ELR (cell line): ENCODE data around the gene EIF1.
"Not testable (repeated sequence)": the region's sequence is repeated elsewhere in the genome, so short reads cannot be mapped to it uniquely, and the experiment has no call there.

Experiments
- DNase-seq: peaks from one replicate; pipeline ENCODE4 v3.0.0-alpha.2; 2015; ENCODE audit warnings: low read depth

EIF1 gene

DNA sequence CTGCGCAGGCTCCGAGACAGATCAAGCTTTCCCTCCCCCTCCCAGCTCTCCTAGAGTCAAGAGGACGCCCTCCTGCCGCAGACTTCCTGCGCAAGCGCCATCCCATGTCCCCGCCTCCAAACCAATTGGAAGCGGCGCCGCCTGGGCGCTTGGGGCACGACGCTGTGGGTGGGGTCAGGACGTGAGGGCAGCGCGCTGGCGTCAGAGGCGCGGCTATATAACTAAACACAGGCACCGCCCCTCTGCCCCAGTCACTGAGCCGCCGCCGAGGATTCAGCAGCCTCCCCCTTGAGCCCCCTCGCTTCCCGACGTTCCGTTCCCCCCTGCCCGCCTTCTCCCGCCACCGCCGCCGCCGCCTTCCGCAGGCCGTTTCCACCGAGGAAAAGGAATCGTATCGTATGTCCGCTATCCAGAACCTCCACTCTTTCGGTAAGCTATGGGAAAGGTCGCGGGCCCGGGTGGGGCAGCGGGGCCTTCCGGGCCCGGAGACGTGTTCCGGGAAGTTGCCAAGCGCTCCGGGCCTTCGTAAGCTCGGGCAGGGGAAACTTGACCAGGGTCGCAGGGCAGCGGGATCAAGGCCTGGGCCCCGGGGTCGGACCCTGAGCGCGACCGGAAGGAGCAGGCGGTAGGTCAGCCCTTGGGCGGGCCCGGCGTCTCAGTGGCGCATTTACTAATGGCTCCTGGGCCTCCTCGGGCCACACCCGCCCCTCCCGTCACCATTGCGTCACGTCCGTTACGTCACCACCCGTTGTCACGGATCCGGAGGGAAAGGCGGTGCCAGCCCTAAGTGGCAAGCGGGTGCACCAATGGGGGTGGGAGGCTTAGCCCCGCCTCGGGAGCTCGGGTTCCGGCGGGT is at the start of gene EIF1:
TSS of gene EIF1 (plus strand) at position 245 of the 856 bp plus-strand sequence. CDS start at position 399, 154 bp downstream.
- DNase-seq, result peak; percentile 100

DNA sequence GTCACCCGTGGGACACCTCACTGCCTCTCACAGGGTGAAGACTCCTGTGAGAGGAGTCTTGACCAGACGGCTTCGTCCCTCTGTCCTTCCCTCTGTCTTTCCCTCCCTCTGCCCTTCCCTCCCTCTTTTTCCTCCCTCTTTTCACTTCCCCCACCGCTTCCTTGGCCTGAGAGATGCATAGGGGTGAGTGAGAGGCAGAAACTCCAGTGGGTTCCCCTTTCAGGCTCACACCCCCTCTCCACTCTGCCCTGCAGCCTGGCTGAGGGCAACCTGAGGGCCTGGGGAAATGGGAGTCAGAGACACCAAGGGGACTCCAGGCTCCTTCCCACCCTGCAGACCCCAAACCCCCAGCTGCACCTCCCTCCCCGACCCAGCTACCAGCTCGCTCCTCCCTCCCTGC is 49.7 kb upstream of the EIF1 start:
- DNase-seq, result no peak

DNA sequence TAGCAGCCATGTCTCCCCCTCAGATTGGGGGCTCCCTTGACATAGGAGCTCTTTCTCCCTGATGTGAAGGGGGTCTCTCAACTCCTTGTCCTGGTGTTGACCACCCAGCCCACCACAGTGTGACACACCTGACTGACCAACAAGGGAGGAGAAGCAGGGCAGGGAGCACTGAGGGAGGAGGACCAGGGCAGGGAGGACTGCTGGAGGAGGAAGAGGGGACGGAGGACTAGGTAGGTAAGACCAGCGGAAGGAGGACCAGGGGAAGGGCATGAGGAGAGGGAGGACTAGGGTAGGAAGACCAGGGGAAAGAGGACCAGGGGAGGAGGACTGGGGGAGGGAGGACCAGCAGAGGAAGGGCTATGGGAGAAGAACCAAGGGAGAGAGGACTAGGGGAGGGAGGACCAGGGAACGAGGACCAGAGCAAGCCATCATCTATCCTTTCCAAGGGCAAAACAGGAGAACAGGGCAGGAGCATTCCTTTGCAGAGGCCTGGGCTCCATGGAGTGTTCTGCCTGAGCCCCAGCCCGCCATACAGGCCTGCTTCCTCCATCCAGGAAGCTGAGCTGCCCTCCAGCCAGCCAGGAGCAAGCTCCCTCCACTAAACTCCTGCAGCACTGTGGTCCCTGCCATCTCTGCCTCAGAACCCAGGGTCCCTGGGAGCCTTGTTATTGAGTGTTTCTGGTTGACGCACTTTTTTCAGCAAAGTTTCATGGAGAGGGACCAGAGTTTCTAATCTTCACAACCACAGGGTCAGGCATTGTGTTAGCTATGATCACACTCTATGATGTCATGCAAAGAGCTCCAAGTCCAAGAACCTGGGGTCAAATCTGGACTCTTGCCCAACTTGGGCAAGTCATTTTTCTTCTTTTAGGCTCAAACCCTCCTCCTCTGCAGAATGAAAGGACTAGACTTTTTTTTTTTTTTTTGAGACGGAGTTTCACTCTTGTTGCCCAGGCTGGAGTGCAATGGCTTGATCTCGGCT is 48.9 kb upstream of the EIF1 start:
- DNase-seq, result no peak

GRCh38 chr17:41640596-41640995 is 48.1 kb upstream of the EIF1 start:
- not testable (repeated sequence) for DNase-seq

DNA sequence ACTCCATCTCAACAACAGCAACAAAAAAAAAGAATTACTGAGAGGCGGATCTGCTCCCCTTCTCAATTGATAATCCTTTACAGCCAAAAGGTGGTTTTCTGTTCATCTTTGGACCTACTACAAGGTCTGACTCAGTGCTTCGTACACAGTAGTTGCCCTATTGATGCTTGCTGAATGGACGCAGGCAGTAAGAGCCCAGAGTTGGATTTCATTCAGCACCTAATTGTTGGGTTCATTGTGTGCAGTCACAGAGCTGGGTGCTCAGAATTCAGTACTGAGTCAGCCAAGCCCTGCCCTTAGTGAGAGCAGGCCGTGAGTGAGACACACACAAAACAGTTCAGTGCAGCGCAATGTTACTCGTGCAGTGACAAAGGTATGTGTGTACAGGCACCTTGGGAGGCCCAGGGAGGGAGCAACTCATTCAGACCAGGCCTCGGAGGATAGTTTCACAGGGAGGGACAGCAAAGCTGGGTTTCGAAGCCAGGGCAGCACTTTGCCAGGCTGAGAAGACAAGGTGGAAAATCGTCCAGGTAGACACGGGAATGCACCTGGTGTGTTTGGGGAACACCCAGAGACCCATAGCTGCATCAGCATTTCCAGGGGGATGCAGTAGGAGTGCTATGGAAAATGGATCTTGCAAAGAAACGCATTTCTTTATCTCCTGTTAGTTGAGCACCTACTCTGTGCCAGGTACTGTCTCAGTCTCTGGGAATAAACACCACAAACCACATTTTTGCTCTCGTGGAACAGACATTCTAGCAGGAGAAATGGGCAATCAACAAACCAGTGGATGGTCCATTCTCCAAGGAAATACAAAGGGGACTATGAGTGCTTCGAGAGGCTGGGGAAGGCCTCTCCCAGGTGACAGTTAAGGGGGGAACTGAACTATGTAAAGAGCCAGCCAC is 46.2 kb upstream of the EIF1 start:
- no peak for DNase-seq

DNA sequence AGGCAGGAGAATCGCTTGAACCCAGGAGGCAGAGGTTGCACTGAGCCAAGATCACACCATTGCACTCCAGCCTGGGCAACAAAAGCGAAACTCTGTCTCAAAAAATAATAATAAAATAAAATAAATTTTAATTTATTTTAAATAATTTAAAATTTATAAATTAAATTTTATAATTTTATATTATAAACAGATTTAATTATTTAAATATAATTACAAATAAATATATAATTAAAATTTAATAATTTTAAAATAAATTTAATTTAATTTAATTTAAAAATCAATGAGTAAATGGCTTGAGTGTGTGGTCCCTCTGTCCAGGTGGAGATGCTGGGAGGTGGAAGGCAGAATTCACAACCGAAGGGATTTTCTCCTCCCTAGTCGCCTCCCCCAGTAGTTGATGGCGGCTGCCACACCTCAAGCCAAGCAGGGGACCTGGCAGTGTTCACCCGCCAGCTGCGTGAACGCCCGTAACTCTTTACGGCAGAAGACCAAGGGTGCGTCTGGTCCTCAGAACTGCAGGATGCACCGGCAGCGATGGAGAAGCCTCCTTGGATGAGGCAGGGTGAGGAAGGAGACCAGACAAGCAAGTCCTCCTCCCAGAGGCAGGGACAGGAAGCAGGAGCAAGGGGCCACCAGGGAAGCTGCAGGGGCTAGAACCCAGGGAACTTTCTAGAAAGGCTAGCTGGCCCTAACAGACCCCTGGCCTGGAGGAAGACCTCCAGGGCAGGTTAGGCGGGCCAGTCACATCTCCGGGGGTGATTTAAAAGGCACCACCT is 41.5 kb upstream of the EIF1 start:
- DNase-seq, result no peak

DNA sequence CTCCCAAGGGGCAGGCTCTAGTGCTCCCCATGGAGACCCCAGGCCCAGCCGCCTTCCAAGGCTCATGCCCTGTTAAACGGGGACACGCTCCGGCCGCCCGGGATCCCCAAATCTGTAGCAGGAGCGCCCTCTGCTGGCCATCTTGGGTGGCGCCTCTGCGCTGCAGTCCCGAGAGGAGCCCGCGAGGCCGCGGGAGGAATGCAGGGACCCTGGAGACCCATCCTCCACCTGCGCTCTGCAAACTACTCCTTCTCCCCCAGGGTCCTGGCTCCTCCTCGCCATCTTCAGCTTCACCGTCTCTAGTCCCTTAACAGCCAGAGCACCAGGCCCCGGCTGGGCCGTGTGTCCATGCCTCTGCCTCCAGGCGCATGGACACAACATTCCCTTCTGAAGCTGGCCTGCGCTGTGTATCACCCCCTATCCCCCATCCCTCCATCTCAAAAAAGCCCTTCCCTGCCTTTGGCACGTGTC is 40.7 kb upstream of the EIF1 start:
- peak; percentile 79 for DNase-seq

- peak; percentile 86 for DNase-seq
These were observed 40.1 kb upstream of the EIF1 start for GRCh38 chr17:41648411-41649195.

- DNase-seq, result no peak
These were observed 38.7 kb upstream of the EIF1 start for GRCh38 chr17:41649923-41650519.

DNA sequence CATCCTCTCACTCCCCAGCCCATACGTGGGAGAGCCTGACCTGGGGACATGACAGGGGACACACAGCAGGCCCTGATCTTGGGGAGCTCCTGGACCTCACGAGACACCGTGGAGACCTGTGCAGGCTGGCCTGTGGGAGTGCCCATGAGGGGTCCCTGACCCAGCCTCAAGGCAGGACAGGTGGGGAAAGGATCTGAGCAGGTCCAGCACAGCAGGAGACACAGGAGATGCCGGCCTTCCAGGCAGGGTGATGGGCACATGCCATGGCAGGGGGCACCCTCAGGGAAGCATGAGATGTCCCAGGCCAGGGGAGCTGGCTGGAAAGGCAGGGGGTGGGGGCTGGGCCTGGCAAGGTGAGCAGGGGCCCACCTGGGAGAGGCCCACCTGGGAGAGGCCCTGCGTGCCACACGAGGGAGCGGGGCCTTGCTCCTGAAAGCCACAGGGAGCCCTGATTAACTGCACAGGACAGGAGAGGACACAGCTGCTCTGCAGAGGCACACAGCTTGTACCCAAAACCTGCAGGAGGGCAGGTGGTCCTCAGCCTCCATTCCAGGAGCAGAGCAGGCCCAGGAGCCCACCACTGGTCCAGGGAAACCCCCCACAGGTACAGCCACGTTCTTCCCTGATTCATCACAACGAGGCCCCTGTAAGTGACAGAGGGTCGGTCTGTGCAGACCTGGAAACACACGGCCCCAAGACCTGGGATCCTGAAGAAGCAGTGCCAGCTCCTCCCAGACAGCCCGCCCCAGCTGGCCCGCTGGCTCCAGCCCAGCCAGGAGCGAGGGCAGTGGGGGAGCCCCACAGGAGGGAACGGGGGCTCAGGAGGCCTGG is 37.7 kb upstream of the EIF1 start:
- DNase-seq, result no peak

DNA sequence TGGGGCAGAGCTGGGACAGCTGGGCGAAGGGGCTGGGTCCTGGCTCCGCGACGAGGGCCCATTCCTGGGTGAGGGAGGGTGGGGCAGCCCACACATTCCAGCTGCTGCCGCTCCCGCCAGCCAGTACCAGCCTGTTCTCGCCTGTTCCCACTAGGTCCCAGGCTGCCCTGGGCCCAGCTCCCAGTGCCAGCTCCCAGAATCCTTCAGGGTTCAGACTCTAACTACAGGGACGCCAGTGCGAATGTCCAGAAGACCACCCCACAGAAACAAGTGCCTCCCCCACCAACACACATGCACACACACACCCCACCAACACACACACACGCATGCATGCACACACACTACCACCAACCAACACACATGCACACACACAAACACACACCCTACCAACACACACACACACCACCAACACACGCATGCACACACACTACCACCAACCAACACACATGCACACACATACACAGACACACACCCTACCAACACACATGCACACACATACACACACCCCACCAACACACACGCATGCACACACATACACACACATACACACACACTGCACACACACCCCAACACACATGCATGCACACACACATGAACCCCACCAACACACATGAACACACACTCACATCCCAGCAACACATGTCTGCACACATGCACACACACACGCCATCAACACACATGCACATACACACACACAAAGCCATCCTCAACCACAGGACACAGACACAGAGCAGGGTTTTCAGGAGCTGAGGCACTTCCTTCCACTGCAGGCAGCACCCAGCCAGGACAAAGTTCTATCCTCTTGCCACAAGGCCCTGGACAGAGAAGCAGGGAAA is 36.8 kb upstream of the EIF1 start:
- DNase-seq, result no peak

- no peak for DNase-seq
These were observed 36.2 kb upstream of the EIF1 start for GRCh38 chr17:41652461-41652970.

- DNase-seq, result no peak
These were observed 35.3 kb upstream of the EIF1 start for GRCh38 chr17:41653421-41653820.

DNA sequence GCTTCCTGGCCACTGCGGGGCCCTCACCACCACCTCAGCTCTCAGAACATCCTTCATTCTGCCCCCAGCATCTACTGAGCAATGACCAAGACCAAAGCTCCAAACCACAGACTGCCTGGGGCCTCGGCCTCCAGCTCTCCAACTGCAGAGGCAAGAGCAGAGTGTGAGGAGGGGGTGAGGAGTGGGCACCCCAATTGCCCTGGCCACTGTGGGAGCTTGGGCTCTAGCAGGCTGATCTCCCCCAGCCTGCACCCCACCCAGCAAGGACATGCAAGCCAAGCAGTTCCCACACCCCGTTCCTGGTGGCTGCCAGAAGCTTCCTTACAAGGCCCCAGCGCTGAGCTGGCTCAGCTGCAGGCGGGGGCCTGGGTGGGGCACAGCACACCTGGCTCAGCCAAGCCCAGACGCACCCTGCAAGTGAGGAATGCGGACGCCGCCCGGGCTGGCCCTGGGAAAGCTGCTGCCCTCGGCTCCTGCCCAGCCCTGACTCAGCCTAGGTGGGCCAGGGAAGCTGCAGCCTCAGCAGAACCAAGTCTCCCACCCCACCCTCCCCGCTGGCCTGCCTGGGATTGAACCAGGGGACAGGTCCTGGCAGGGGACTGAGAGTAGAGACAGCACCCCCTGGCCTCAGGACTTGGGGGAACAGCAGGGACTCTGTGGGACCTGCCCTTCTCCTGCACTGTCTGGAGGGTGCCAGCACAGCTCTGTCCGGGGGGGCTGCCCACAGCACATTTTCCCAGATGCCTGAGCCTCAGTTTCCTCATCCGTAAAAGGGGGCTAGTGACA is 34.6 kb upstream of the EIF1 start:
- no peak for DNase-seq

- DNase-seq, result no peak
These were observed 33.7 kb upstream of the EIF1 start for GRCh38 chr17:41654678-41655607.
